Measurements from ENCODE around the gene DLEU7. TPM values are rescaled to one million over a fixed set of nuclear protein-coding genes. Genes with fewer than 3 reads are reported as not detected.

Gene DLEU7
- total and polyA plus RNA-seq, 10 of the 15 experiments (the other 5 are each of a cell fraction or from before 2014, with no cell fraction given): not detected

- no peak for TF ChIP-seq RELA (IDR thresholded peaks at IDR 0.05; ENCODE audit: borderline replicate concordance, partially characterized antibody)
- TF ChIP-seq CHD1 (IDR thresholded peaks at IDR 0.05; ENCODE audit: low read depth, low read length): no peak
- no peak for TF ChIP-seq PAX8 (IDR thresholded peaks at IDR 0.05)
Observed at GRCh38 chr13:50829896-50830295, 13.6 kb downstream of the DLEU7 start (continued).

DNA sequence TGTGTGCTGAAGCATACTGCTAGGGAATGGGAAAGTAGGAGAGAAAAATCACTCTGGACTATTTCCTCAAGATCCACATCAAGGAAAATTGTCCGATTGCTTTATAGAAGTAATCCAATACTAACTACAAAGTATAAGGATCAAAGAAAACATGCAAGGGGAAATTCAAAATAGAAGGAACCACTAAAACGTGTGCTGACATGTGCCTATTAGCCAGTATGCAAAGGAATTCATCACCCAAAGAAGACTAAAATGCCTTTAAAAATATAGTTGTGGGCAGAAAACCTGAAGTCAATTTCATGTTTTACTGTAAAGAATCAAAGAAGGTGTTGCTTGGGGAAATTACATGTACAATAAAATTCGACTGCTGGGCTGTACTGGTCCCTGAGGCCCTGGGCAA, 14.3 kb downstream of the DLEU7 start:
- POLR2A ChIA-PET: no interaction called here
- in situ Hi-C loops (cut with MboI): no loop called here
- H3K79me2 ChIP-seq (ENCODE audit: control insufficient read depth, insufficient read depth, low read length): no peaks in the 10 kb centered on the region
- H3K4me1 ChIP-seq (ENCODE audit: control insufficient read depth, insufficient read depth, low read length): no peaks in the 10 kb centered on the region
- SMC1A ChIA-PET (ENCODE audit: uncharacterized antibody, unreplicated experiment): no interaction called here
- no peaks in the 10 kb centered on the region for H3K9me3 ChIP-seq (replicated peaks; ENCODE audit: control insufficient read depth, insufficient read depth, low read length)
- intact Hi-C loops (cut with micrococcal nuclease; ENCODE audit: unreplicated experiment): no loop called here
- no peaks in the 10 kb centered on the region for H3K27me3 ChIP-seq (replicated peaks in 1 of 2; ENCODE audit: control insufficient read depth in 2 of 2, insufficient read depth in 2 of 2, low read length in 1 of 2)
- CTCF ChIA-PET: no interaction called here
- BruUV-seq (replicated peaks): no TSS peak
- DNase-seq (ENCODE audit: low read depth, low spot score) (no peak), FAIRE-seq (no peak), ATAC-seq (no peak)
- WGBS (ENCODE audit: insufficient coverage, insufficient replicate concordance, low lambda C conversion rate, missing lambda C conversion rate): 61% methylated on average over 3 of the region's 3 CpGs
- H4K20me1 ChIP-seq (ENCODE audit: control insufficient read depth, insufficient read depth): no peaks in the 10 kb centered on the region
- H3K4me2 ChIP-seq (ENCODE audit: control insufficient read depth, insufficient read depth): no peak overlapping the region
- no peak overlapping the region for H3K27ac ChIP-seq (ENCODE audit: control insufficient read depth, insufficient read depth)
- H3K9ac ChIP-seq (ENCODE audit: control insufficient read depth, insufficient read depth, low read length): no peak overlapping the region
- H3K4me3 ChIP-seq: no peak overlapping the region
- H3K36me3 ChIP-seq (ENCODE audit: control insufficient read depth in 2 of 2, insufficient read depth in 2 of 2, low read length in 1 of 2): no peaks in the 10 kb centered on the region
- RAD21 ChIA-PET (ENCODE audit: unreplicated experiment): interaction anchor here (1.4 kb wide), 1 partner anchor 19 kb away, joined by 3 read pairs; no protein-coding TSS in a partner anchor
- TF ChIP-seq EZH2 (IDR thresholded peaks at IDR 0.05; ENCODE audit: borderline replicate concordance, control insufficient read depth, low read depth, low read length) (no peak), TAF1 (IDR thresholded peaks at IDR 0.05; ENCODE audit: borderline replicate concordance, low read depth, low read length) (no peak), GABPA (IDR thresholded peaks at IDR 0.05; ENCODE audit: low read depth) (no peak), SRF (IDR thresholded peaks at IDR 0.05; ENCODE audit: low read depth in 2 of 2, low read length in 2 of 2) (no peak), PBX3 (IDR thresholded peaks at IDR 0.05; ENCODE audit: insufficient replicate concordance, low read depth, low read length) (no peak), CBX3 (IDR thresholded peaks at IDR 0.05; ENCODE audit: borderline replicate concordance, low read depth) (no peak), YY1 (IDR thresholded peaks at IDR 0.05; ENCODE audit: low read depth, low read length) (no peak)
- TF ChIP-seq, protein P1, sequence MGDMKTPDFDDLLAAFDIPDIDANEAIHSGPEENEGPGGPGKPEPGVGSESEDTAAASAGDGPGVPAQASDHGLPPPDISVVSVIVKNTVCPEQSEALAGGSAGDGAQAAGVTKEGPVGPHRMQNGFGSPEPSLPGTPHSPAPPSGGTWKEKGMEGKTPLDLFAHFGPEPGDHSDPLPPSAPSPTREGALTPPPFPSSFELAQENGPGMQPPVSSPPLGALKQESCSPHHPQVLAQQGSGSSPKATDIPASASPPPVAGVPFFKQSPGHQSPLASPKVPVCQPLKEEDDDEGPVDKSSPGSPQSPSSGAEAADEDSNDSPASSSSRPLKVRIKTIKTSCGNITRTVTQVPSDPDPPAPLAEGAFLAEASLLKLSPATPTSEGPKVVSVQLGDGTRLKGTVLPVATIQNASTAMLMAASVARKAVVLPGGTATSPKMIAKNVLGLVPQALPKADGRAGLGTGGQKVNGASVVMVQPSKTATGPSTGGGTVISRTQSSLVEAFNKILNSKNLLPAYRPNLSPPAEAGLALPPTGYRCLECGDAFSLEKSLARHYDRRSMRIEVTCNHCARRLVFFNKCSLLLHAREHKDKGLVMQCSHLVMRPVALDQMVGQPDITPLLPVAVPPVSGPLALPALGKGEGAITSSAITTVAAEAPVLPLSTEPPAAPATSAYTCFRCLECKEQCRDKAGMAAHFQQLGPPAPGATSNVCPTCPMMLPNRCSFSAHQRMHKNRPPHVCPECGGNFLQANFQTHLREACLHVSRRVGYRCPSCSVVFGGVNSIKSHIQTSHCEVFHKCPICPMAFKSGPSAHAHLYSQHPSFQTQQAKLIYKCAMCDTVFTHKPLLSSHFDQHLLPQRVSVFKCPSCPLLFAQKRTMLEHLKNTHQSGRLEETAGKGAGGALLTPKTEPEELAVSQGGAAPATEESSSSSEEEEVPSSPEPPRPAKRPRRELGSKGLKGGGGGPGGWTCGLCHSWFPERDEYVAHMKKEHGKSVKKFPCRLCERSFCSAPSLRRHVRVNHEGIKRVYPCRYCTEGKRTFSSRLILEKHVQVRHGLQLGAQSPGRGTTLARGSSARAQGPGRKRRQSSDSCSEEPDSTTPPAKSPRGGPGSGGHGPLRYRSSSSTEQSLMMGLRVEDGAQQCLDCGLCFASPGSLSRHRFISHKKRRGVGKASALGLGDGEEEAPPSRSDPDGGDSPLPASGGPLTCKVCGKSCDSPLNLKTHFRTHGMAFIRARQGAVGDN (IDR thresholded peaks at IDR 0.05): no peak
- no peak overlapping the region for H2AFZ ChIP-seq (ENCODE audit: control insufficient read depth, low read depth, low read length)

Data from GM12878 (cell line).